Right lobe of liver (tissue), 4 donors: ENCODE results near the gene BDKRB2.

Source experiments
- CTCF ChIP-seq, 4 donors: fragments of 200-600 bp in 3 of 4; fragments of 450-650 bp in 1 of 4; IDR thresholded peaks; one replicate each; pipeline versions ENCODE4 v1.5.1 to v1.8.0; 2016 to 2022; ENCODE audit warnings: antibody characterized with exemption in 4 of 4, mild to moderate bottlenecking in 2 of 4
- POLR2A ChIP-seq: fragments of 450-650 bp; IDR thresholded peaks from one replicate; pipeline ENCODE4 v1.6.1; 2017; ENCODE audit warnings: antibody characterized with exemption, mild to moderate bottlenecking
- donor health status: DM: no; HTN: no; CAD: no.
- donor health status: DM: no; HTN: no; CAD: no.
- donor health status: DM: no; HTN: yes; CAD: no.

DNA sequence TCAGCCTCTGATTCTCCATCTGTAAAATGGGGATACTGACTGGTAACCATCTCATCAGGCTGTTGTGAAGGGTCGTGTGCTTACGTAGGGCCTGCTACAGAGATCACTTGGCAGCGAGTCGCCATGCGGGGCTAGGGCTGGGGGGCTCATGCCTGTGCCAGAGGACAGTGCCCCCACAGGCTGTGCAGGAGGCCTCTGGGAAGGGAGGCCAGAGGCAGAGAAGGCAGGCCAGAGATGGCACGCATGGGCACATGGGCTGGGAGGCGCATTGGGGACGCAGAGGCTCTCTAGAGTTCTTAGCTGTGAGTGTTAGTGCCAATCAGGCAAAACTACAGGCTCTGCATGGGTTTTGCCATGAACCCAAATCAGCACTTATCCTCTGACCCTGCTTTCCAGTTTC is 3.5 kb upstream of the BDKRB2 start:
- no peak for TF ChIP-seq CTCF (IDR thresholded peaks at IDR 0.05)
- no peak for TF ChIP-seq POLR2A
